ENCODE results near the gene ENOPH1.

Gene ENOPH1

DNA sequence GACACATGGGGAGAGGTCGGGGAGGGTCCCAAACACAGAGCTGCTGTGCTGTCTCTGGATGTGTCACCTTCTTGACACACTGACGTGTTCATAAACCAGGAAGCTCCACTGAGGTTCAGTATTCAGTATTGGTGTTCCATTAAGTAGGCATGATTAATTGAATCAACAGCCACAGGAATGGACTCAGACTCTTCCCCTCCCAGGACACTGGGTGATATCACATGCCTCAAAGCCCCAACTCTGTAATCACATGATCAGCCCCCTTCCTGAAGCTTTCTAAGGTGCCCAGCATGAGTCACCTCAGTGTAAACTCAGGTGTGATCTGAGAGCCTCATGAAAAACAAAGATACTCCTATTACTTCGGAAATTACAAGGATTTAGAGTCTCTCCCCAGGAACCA, 35.5 kb upstream of the ENOPH1 start:
- Histone ChIP-seq H3K4me3 (ENCODE audit: low read length, poor library complexity, severe bottlenecking) (no peak overlapping the region), H3K79me2 (ENCODE audit: insufficient read depth, low read length) (no peaks in the 10 kb centered on the region), H3K9me3 (ENCODE audit: insufficient read depth, low read depth, low read length) (no peaks in the 10 kb centered on the region), H3K4me1 (ENCODE audit: insufficient read depth, low read length, poor library complexity, severe bottlenecking) (peaks cover 7% of the 10 kb centered on the region), H4K20me1 (ENCODE audit: insufficient read depth, low read length, poor library complexity, severe bottlenecking) (no peaks in the 10 kb centered on the region), H3K4me2 (ENCODE audit: low read depth, low read length, poor library complexity, severe bottlenecking) (no peak overlapping the region), H3K9ac (ENCODE audit: low read depth, low read length, poor library complexity, severe bottlenecking) (no peak overlapping the region), H3K36me3 (ENCODE audit: insufficient read depth, low read length) (no peaks in the 10 kb centered on the region), H2AFZ (ENCODE audit: low read length) (no peak overlapping the region), H3F3A (ENCODE audit: low read depth) (no peaks in the 10 kb centered on the region), H3K27me3 (ENCODE audit: insufficient read depth, low read length, poor library complexity, severe bottlenecking) (no peaks in the 10 kb centered on the region), H3K9me2 (replicated peaks; ENCODE audit: low read depth, low read length) (no peaks in the 10 kb centered on the region)
- TF ChIP-seq, protein P1, sequence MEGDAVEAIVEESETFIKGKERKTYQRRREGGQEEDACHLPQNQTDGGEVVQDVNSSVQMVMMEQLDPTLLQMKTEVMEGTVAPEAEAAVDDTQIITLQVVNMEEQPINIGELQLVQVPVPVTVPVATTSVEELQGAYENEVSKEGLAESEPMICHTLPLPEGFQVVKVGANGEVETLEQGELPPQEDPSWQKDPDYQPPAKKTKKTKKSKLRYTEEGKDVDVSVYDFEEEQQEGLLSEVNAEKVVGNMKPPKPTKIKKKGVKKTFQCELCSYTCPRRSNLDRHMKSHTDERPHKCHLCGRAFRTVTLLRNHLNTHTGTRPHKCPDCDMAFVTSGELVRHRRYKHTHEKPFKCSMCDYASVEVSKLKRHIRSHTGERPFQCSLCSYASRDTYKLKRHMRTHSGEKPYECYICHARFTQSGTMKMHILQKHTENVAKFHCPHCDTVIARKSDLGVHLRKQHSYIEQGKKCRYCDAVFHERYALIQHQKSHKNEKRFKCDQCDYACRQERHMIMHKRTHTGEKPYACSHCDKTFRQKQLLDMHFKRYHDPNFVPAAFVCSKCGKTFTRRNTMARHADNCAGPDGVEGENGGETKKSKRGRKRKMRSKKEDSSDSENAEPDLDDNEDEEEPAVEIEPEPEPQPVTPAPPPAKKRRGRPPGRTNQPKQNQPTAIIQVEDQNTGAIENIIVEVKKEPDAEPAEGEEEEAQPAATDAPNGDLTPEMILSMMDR (conservative IDR thresholded peaks at IDR 0.05; ENCODE audit: low read length) = no peak
- TF ChIP-seq EZH2phosphoT487 (IDR thresholded peaks at IDR 0.05; ENCODE audit: borderline replicate concordance) = no peak

DNA sequence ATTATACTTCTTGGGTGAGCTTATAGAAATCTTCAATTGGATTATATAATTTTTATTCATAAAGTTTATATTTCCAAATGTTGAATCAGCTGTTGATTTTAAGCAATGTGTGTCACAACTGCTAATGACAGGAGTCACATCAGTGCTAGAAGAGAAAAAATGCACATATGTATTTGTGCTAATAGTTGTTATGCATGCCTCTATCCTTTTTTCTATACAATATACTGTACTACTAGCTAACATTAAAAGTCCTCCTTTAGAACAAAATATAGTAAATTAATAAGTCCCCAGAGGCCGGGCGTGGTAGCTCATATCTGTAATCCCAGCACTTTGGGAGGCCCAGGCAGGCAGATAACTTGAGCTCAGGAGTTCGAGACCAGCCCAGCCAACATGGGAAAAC, 32.9 kb upstream of the ENOPH1 start:
- Histone ChIP-seq H3K9me2 (replicated peaks; ENCODE audit: low read depth, low read length) (no peaks in the 10 kb centered on the region), H3K79me2 (ENCODE audit: insufficient read depth, low read length) (no peaks in the 10 kb centered on the region), H3K9me3 (ENCODE audit: insufficient read depth, low read depth, low read length) (no peaks in the 10 kb centered on the region), H3K4me1 (ENCODE audit: insufficient read depth, low read length, poor library complexity, severe bottlenecking) (peaks cover 7% of the 10 kb centered on the region), H3K27me3 (ENCODE audit: insufficient read depth, low read length, poor library complexity, severe bottlenecking) (no peaks in the 10 kb centered on the region), H3F3A (ENCODE audit: low read depth) (no peaks in the 10 kb centered on the region), H3K36me3 (ENCODE audit: insufficient read depth, low read length) (no peaks in the 10 kb centered on the region), H3K4me3 (ENCODE audit: low read length, poor library complexity, severe bottlenecking) (no peak overlapping the region), H3K4me2 (ENCODE audit: low read depth, low read length, poor library complexity, severe bottlenecking) (no peak overlapping the region), H3K9ac (ENCODE audit: low read depth, low read length, poor library complexity, severe bottlenecking) (no peak overlapping the region), H2AFZ (ENCODE audit: low read length) (no peak overlapping the region), H4K20me1 (ENCODE audit: insufficient read depth, low read length, poor library complexity, severe bottlenecking) (no peaks in the 10 kb centered on the region)
- TF ChIP-seq, protein P1 (conservative IDR thresholded peaks at IDR 0.05; ENCODE audit: low read length) = no peak
- no peak for TF ChIP-seq EZH2phosphoT487 (IDR thresholded peaks at IDR 0.05; ENCODE audit: borderline replicate concordance)

DNA sequence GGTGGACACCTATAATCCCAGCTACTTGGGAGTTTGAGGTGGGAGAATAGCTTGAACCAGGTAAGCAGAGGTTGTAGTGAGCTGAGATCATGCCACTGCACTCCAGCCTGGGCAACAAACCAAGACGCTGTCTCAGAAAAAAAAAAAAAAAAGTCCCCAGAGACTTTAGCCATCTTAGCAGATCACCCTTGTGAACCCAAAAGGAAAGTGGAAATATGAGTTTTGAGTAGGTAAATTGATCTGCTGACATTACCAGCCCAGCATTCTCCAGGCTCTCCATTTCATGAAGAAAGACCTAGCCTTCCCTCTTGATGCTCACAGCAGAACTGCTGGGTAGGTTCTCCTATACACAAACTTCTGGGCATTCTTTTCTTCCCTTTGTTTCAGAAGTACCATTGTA, 32.1 kb upstream of the ENOPH1 start:
- no peaks in the 10 kb centered on the region for H4K20me1 ChIP-seq (ENCODE audit: insufficient read depth, low read length, poor library complexity, severe bottlenecking)
- TF ChIP-seq EZH2phosphoT487 (IDR thresholded peaks at IDR 0.05; ENCODE audit: borderline replicate concordance) = no peak
- TF ChIP-seq, protein P1 (conservative IDR thresholded peaks at IDR 0.05; ENCODE audit: low read length) = no peak
- H3K4me3 ChIP-seq (ENCODE audit: low read length, poor library complexity, severe bottlenecking) = no peak overlapping the region
- no peak overlapping the region for H3K4me2 ChIP-seq (ENCODE audit: low read depth, low read length, poor library complexity, severe bottlenecking)
- no peaks in the 10 kb centered on the region for H3F3A ChIP-seq (ENCODE audit: low read depth)
- no peaks in the 10 kb centered on the region for H3K9me3 ChIP-seq (ENCODE audit: insufficient read depth, low read depth, low read length)
- H3K4me1 ChIP-seq (ENCODE audit: insufficient read depth, low read length, poor library complexity, severe bottlenecking) = peaks cover 10% of the 10 kb centered on the region
- no peaks in the 10 kb centered on the region for H3K9me2 ChIP-seq (replicated peaks; ENCODE audit: low read depth, low read length)
- no peaks in the 10 kb centered on the region for H3K79me2 ChIP-seq (ENCODE audit: insufficient read depth, low read length)
- no peak overlapping the region for H2AFZ ChIP-seq (ENCODE audit: low read length)
- H3K9ac ChIP-seq (ENCODE audit: low read depth, low read length, poor library complexity, severe bottlenecking) = no peak overlapping the region
- H3K27me3 ChIP-seq (ENCODE audit: insufficient read depth, low read length, poor library complexity, severe bottlenecking) = no peaks in the 10 kb centered on the region
- H3K36me3 ChIP-seq (ENCODE audit: insufficient read depth, low read length) = no peaks in the 10 kb centered on the region

All from Loucy (cell line).